GM19372 (cell line): ENCODE results near the gene PLEKHG4B.
"Not testable (repeated sequence)": the region's sequence is repeated elsewhere in the genome, so short reads cannot be mapped to it uniquely, and the experiment has no call there.

Experiments used
- ATAC-seq: cut with Tn5 transposase; IDR thresholded peaks from one replicate; pipeline ENCODE4 v1.9.1; 2021; ENCODE audit warnings: mild to moderate bottlenecking, low read depth, moderate library complexity; ENCODE audit not compliant: unreplicated experiment

PLEKHG4B gene

GRCh38 chr5:195401-196160 is 103.6 kb downstream of the PLEKHG4B start:
- ATAC-seq: no peak

GRCh38 chr5:196350-196749 is 104.4 kb downstream of the PLEKHG4B start:
- no peak for ATAC-seq

GRCh38 chr5:197031-197430 is 105.1 kb downstream of the PLEKHG4B start:
- not testable (repeated sequence) for ATAC-seq

- no peak for ATAC-seq
Observed at GRCh38 chr5:197892-198489, 106.0 kb downstream of the PLEKHG4B start.

GRCh38 chr5:198516-199196 is 106.7 kb downstream of the PLEKHG4B start:
- no peak for ATAC-seq

- ATAC-seq: no peak
Observed at GRCh38 chr5:199197-199949, 107.4 kb downstream of the PLEKHG4B start.

- no peak for ATAC-seq
Observed at GRCh38 chr5:199950-200645, 108.1 kb downstream of the PLEKHG4B start.

- no peak for ATAC-seq
Observed at GRCh38 chr5:200985-201384, 109.0 kb downstream of the PLEKHG4B start.

- ATAC-seq: no peak
Observed at GRCh38 chr5:201672-202071, 109.7 kb downstream of the PLEKHG4B start.

- ATAC-seq: no peak
Observed at GRCh38 chr5:203246-203930, 111.4 kb downstream of the PLEKHG4B start.

GRCh38 chr5:204001-204400 is 112.0 kb downstream of the PLEKHG4B start:
- no peak for ATAC-seq

GRCh38 chr5:204462-204861 is 112.5 kb downstream of the PLEKHG4B start:
- no peak for ATAC-seq

- ATAC-seq: no peak
Observed at GRCh38 chr5:204966-205670, 113.2 kb downstream of the PLEKHG4B start.

GRCh38 chr5:206406-206805 is 114.4 kb downstream of the PLEKHG4B start:
- ATAC-seq: no peak

- ATAC-seq: no peak
Observed at GRCh38 chr5:206927-207536, 115.1 kb downstream of the PLEKHG4B start.

- no peak for ATAC-seq
Observed at GRCh38 chr5:207599-207998, 115.6 kb downstream of the PLEKHG4B start.

GRCh38 chr5:208449-209114 is 116.6 kb downstream of the PLEKHG4B start:
- ATAC-seq: no peak

- no peak for ATAC-seq
Observed at GRCh38 chr5:213803-214395, 121.9 kb downstream of the PLEKHG4B start.
